Left lung (tissue), 10 donors: ENCODE data around the gene PCBP3. TPM values are rescaled to one million over a fixed set of nuclear protein-coding genes. Genes with fewer than 3 reads are reported as not detected.

Source experiments
- ATAC-seq: fragments of 200-7000 bp; cut with Tn5 transposase; one replicate; pipeline ENCODE4 v1.9.1; 2020; ENCODE audit warnings: moderate library complexity
- DNase-seq, 4 donors: peaks; one replicate each; pipeline ENCODE4 v3.0.0-alpha.2; 2013 to 2020
- H3K27ac ChIP-seq, 2 donors: fragments of 200-600 bp; sonication (generic) in 1 of 2; one replicate each; pipeline versions ENCODE4 v1.5.0 to v1.8.0; 2020 to 2021
- H3K27me3 ChIP-seq, 2 donors: fragments of 200-600 bp; sonication (generic) in 1 of 2; one replicate each; pipeline versions ENCODE4 v1.5.0 to v1.8.0; 2020 to 2021
- H3K36me3 ChIP-seq, 2 donors: fragments of 200-600 bp; sonication (generic) in 1 of 2; one replicate each; pipeline versions ENCODE4 v1.5.0 to v1.8.0; 2020 to 2021
- H3K4me1 ChIP-seq, 2 donors: fragments of 200-600 bp; one replicate each; pipeline ENCODE4 v1.8.0; 2021
- H3K4me3 ChIP-seq, 2 donors: fragments of 200-600 bp; sonication (generic) in 1 of 2; one replicate each; pipeline versions ENCODE4 v1.5.0 to v1.8.0; 2020 to 2021; ENCODE audit warnings: mild to moderate bottlenecking in 1 of 2
- H3K9me3 ChIP-seq, 2 donors: fragments of 200-600 bp; sonication (generic) in 1 of 2; one replicate each; pipeline versions ENCODE4 v1.5.0 to v1.8.0; 2020 to 2021
- intact Hi-C, 2 donors: fragments of 100-400 bp; cut with DNase I; formaldehyde crosslinking; loops; one replicate each; pipeline versions ENCODE4 v1.11.2 to v1.14.2; 2022
- polyA plus RNA-seq, 6 donors: library from polyadenylated mRNA; unstranded; fragments of 120-200 nt; gene quantifications; one replicate each; pipeline ENCODE4 v1.2.1, GENCODE V29; 2013; ENCODE audit not compliant: insufficient read length in 6 of 6
- total RNA-seq, 2 donors: library from RNA; stranded (reverse); fragmentation: NEBNext Ultra II Directional; extraction: Animal tissue kit (Norgen Biotek cat#: 25700); gene quantifications; one replicate each; pipeline ENCODE4 v1.2.1, GENCODE V29; 2021
- TF ChIP-seq, protein P1 (sequence below), 2 donors: fragments of 200-600 bp; sonication (generic) in 1 of 2; IDR thresholded peaks; one replicate each; pipeline versions ENCODE4 v1.5.0 to v1.8.0; 2021; ENCODE audit warnings: antibody characterized with exemption in 2 of 2
- donor health status: DM: no; HTN: yes; CAD: no.
- donor health status: DM: no; HTN: no; CAD: no.

Gene PCBP3
- total and polyA plus RNA-seq, 8 donors: 2.1 to 13.8 (median 3.0) TPM

DNA sequence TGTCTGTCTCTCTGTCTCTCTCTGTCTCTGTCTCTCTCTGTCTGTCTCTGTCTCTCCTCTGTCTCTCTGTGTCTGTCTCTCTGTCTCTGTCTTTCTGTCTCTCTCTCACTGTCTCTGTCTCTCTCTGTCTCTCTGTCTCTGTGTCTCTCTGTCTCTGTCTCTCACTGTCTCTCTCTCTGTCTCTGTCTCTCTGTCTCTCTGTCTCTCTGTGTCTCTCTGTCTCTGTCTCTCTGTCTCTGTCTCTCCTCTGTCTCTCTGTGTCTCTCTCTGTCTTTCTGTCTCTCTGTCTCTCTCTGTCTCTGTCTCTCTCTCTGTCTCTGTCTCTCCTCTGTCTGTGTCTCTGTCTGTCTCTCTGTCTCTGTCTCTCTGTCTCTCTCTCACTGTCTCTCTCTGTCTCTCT is 337.2 kb downstream of the PCBP3 start:
- H3K27ac ChIP-seq: peak overlapping the region; percentile 63 to 78
- intact Hi-C loops: loop anchor here in 1 of 2 donors (5.0 kb wide), 1 partner anchor 117 kb away; the partner anchor contains the start of gene COL6A2
- DNase-seq (no peak), ATAC-seq (no peak)
- H3K4me1 ChIP-seq: peaks cover 3 to 17% of the 10 kb centered on the region in 2 donors
- no peak overlapping the region for H3K4me3 ChIP-seq
- H3K27me3 ChIP-seq: peaks cover 0 to 64% of the 10 kb centered on the region in 2 donors
- H3K36me3 ChIP-seq: peaks cover 0 to under 1% of the 10 kb centered on the region in 2 donors
- TF ChIP-seq, protein P1, sequence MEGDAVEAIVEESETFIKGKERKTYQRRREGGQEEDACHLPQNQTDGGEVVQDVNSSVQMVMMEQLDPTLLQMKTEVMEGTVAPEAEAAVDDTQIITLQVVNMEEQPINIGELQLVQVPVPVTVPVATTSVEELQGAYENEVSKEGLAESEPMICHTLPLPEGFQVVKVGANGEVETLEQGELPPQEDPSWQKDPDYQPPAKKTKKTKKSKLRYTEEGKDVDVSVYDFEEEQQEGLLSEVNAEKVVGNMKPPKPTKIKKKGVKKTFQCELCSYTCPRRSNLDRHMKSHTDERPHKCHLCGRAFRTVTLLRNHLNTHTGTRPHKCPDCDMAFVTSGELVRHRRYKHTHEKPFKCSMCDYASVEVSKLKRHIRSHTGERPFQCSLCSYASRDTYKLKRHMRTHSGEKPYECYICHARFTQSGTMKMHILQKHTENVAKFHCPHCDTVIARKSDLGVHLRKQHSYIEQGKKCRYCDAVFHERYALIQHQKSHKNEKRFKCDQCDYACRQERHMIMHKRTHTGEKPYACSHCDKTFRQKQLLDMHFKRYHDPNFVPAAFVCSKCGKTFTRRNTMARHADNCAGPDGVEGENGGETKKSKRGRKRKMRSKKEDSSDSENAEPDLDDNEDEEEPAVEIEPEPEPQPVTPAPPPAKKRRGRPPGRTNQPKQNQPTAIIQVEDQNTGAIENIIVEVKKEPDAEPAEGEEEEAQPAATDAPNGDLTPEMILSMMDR (IDR thresholded peaks at IDR 0.05): no peak
- no peaks in the 10 kb centered on the region for H3K9me3 ChIP-seq

DNA sequence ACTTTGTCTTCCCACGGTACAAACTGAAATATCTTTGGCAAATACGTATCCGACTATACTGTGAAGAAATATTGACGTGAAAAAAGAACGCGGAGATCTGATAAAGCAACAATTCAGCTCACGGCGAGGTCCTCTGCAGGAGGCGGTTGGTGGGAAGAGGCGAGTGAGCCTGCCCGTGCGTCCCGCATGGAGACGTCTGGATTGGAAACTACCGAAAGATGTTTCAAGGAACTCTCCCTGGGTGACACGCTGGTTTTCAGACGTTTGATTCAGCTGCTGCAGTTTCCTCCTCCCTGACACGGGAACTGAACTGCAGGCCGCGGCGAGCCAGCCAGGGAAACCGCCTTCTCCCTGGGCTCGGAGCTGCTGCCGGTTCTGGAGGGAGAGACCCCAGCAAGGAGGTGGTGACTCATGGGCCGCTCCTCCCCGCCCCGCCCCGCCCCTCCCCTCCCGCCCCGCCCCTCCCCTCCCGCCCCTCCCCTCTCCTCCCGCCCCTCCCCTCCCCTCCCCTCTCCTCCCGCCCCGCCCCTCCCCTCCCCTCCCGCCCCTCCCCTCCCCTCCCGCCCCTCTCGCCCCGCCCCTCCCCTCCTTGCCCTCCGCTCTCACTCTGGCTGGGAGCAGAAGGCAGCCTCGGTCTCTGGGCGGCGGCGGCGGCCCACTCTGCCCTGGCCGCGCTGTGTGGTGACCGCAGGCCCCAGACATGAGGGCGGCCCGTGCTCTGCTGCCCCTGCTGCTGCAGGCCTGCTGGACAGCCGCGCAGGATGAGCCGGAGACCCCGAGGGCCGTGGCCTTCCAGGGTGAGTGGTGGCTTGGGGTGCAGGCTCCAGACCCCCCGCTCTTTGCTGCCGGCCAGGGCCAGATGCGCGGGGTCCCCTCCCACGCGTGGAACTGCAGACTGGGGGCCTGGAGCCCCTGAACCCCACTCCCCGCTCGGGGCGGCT is 337.9 kb downstream of the PCBP3 start, which contains the start of gene COL6A1:
Gene COL6A1 (plus strand): TSS at position 620 of the 941 bp plus-strand sequence. CDS start 81 bp downstream, at position 701.
- TF ChIP-seq, protein P1 (IDR thresholded peaks at IDR 0.05): no peak
- peak within 1 kb of the TSS; percentile 52 for H3K4me3 ChIP-seq
- intact Hi-C loops: loop anchor here in 1 of 2 donors (5.0 kb wide), 1 partner anchor 116 kb away; the partner anchor contains the start of gene COL6A2
- peaks cover 0 to 4% of the 10 kb centered on the region in 2 donors for H3K36me3 ChIP-seq
- H3K27me3 ChIP-seq: peaks cover 0 to 56% of the 10 kb centered on the region in 2 donors
- H3K4me1 ChIP-seq: peaks cover 3 to 17% of the 10 kb centered on the region in 2 donors
- ATAC-seq (peak; percentile 77), DNase-seq (peak; percentile 79 to 89 (median 82))
- H3K27ac ChIP-seq: peak within 1 kb of the TSS; percentile 66 to 78
- H3K9me3 ChIP-seq: no peaks in the 10 kb centered on the region

DNA sequence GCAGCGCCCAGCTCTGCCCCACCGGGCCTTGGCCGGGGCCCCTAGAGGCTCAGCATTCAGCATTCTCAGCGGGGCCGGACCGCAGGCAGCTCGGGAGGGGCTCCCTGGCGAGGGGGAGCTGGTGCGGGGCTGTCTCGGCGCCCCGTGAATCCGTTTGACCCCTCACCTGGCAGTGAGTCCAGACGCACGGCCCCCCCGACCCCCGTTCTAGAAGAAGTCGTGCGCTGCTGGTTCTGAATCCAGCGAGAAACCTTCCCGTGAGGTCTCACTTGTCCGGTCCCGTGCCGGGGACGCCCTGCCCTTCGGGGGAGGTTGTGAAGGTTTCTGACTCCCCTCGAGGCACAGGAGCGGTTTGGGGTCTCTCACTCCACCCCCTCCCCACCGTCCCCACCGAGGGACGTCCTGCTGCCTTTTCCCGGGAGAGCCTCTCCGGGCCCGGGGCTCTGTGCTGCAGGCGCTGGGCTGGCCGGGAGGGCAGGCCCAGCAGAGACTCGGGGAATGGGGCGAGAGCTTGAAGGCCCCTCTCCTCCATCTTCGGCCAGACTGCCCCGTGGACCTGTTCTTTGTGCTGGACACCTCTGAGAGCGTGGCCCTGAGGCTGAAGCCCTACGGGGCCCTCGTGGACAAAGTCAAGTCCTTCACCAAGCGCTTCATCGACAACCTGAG is 338.7 kb downstream of the PCBP3 start:
- H3K4me1 ChIP-seq: peaks cover 3 to 17% of the 10 kb centered on the region in 2 donors
- DNase-seq (peak in 2 of 4 donors; percentile 35 to 74), ATAC-seq (peak; percentile 34)
- H3K4me3 ChIP-seq: peak overlapping the region; percentile 52
- TF ChIP-seq, protein P1 (IDR thresholded peaks at IDR 0.05): no peak
- intact Hi-C loops: loop anchor here in 1 of 2 donors (5.0 kb wide), 1 partner anchor 115 kb away; the partner anchor contains the start of gene COL6A2
- no peaks in the 10 kb centered on the region for H3K9me3 ChIP-seq
- peaks cover 0 to 48% of the 10 kb centered on the region in 2 donors for H3K27me3 ChIP-seq
- peaks cover 0 to 12% of the 10 kb centered on the region in 2 donors for H3K36me3 ChIP-seq
- peak overlapping the region; percentile 41 to 66 for H3K27ac ChIP-seq

DNA sequence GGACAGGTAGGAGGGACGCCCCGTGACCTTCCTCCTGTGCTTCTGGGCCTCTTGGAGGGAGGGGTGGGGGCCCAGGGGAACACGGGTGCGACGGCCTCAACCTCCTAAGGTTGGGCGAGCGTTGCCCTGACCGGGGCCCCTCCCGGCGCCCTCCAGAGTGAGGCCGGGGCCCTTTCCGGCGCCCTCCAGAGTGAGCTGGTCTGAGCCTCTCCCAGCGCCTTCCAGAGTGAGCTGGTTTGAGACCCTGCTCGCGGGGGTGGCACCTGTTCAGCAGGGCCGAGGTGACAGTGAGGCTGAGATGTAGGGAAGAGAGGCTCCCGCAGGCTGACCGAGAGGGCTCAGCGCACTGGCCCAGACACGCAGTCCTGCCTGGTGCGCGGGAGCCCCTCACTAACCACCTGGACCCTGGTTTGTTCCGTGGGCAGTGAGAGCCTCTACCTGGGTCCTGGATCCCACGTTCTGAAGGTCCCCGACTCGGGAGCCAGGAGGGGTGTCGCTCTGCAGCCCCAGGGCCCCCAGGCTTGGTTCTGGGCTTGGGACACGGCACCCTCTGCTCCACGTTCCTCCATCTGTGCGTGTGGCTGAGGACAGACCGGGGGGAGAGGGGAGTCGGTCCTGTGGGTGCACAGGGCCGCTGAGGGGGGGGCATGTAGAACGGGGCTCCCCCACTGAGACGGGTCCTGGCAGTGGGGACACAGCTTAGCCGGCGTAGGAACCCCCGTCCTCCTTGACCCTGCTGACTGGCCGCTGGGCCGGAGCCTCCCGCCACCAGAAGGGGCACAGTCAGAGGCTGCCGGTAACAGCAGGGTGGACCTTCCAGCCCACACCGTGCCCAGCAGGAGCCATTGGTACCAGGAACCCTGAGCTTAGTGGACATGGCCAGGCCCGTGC is 339.5 kb downstream of the PCBP3 start:
- intact Hi-C loops: loop anchor here in 1 of 2 donors (5.0 kb wide), 1 partner anchor 114 kb away; the partner anchor contains the start of gene COL6A2
- Histone ChIP-seq H3K4me1 (peaks cover 3 to 17% of the 10 kb centered on the region in 2 donors), H3K27ac (peak overlapping the region in 1 of 2 donors; percentile 66), H3K9me3 (no peaks in the 10 kb centered on the region), H3K27me3 (peaks cover 0 to 45% of the 10 kb centered on the region in 2 donors), H3K36me3 (peaks cover 0 to 15% of the 10 kb centered on the region in 2 donors), H3K4me3 (peak overlapping the region; percentile 52)
- DNase-seq (peak in 2 of 4 donors; percentile 30 to 66), ATAC-seq (no peak)
- TF ChIP-seq, protein P1 (IDR thresholded peaks at IDR 0.05): no peak
